ENCODE data around the gene FMN2.
A peak's percentile ranks its signal among the peaks of the same experiment; 100 is the strongest.

FMN2 gene

GRCh38 chr1:240092301-240093119, 827 bp downstream of the FMN2 start (continued):
- no peak for TF ChIP-seq ZNF658 (tag by site-specific recombination; IDR thresholded peaks at IDR 0.05)
- TF ChIP-seq ZNF660 (tag by site-specific recombination; IDR thresholded peaks at IDR 0.05): peak; percentile 79
- TF ChIP-seq ZNF623 (tag by site-specific recombination; IDR thresholded peaks at IDR 0.05): no peak
- TF ChIP-seq ZNF561 (tag by site-specific recombination; IDR thresholded peaks at IDR 0.05; ENCODE audit: borderline replicate concordance): peak; percentile 82; the same call in 1 of the 2 replicates
- no peak for TF ChIP-seq ZNF585B (tag by site-specific recombination; IDR thresholded peaks at IDR 0.05)
- no peak for TF ChIP-seq ZNF558 (tag by site-specific recombination; IDR thresholded peaks at IDR 0.05)
- peak; percentile 77 for TF ChIP-seq CTCF (tag by site-specific recombination; IDR thresholded peaks at IDR 0.05)
- 0 out of 2 replicates have a peak, but pooled peaks have one; percentile 15 for TF ChIP-seq MEIS1 (CRISPR knock-in tag; IDR thresholded peaks at IDR 0.05; ENCODE audit: borderline replicate concordance)
- TF ChIP-seq PRDM1 (tag by site-specific recombination; IDR thresholded peaks at IDR 0.05): no peak
- TF ChIP-seq ZNF174 (tag by site-specific recombination; IDR thresholded peaks at IDR 0.05): no peak
- TF ChIP-seq HOXC10 (CRISPR knock-in tag; IDR thresholded peaks at IDR 0.05): no peak
- no peak for TF ChIP-seq ZNF394 (tag by site-specific recombination; IDR thresholded peaks at IDR 0.05; ENCODE audit: borderline replicate concordance)
- TF ChIP-seq ZBTB20 (tag by site-specific recombination; IDR thresholded peaks at IDR 0.05): peak; percentile 71
- no peak for TF ChIP-seq ZNF747 (tag by site-specific recombination; IDR thresholded peaks at IDR 0.05)
- no peak for TF ChIP-seq ZNF114 (tag by site-specific recombination; IDR thresholded peaks at IDR 0.05)
- no peak for TF ChIP-seq ZNF169 (tag by site-specific recombination; IDR thresholded peaks at IDR 0.05)
- no peak for TF ChIP-seq ZNF157 (tag by site-specific recombination; IDR thresholded peaks at IDR 0.05)
- peak; percentile 69 for TF ChIP-seq ZNF335 (tag by site-specific recombination; conservative IDR thresholded peaks at IDR 0.05)
- TF ChIP-seq YY1 (tag by site-specific recombination; IDR thresholded peaks at IDR 0.05): no peak; the same call in 1 of the 2 replicates
- no peak for TF ChIP-seq ZNF510 (tag by site-specific recombination; IDR thresholded peaks at IDR 0.05; ENCODE audit: insufficient replicate concordance)
- TF ChIP-seq ZEB2 (tag by site-specific recombination; IDR thresholded peaks at IDR 0.05): no peak
- TF ChIP-seq GLIS2 (tag by site-specific recombination; IDR thresholded peaks at IDR 0.05): no peak
- no peak for TF ChIP-seq ZNF548 (tag by site-specific recombination; IDR thresholded peaks at IDR 0.05)
- no peak for TF ChIP-seq MYNN (tag by site-specific recombination; IDR thresholded peaks at IDR 0.05; ENCODE audit: borderline replicate concordance)
- no peak for TF ChIP-seq ZFHX2 (tag by site-specific recombination; conservative IDR thresholded peaks at IDR 0.05)
- TF ChIP-seq ZNF530 (tag by site-specific recombination; IDR thresholded peaks at IDR 0.05; ENCODE audit: low read depth): no peak
- no peak for TF ChIP-seq ZNF626 (tag by site-specific recombination; IDR thresholded peaks at IDR 0.05)
- no peak for TF ChIP-seq ZNF621 (tag by site-specific recombination; IDR thresholded peaks at IDR 0.05)
- peak; percentile 99 for TF ChIP-seq REST (tag by site-specific recombination; IDR thresholded peaks at IDR 0.05)
- no peak for TF ChIP-seq SP3 (tag by site-specific recombination; IDR thresholded peaks at IDR 0.05)
- no peak for TF ChIP-seq ZNF148 (tag by site-specific recombination; IDR thresholded peaks at IDR 0.05; ENCODE audit: borderline replicate concordance)
- no peak for TF ChIP-seq EGR2 (tag by site-specific recombination; IDR thresholded peaks at IDR 0.05; ENCODE audit: low read depth)
- no peak for TF ChIP-seq GLI2 (tag by site-specific recombination; IDR thresholded peaks at IDR 0.05; ENCODE audit: borderline replicate concordance, low read depth)
- TF ChIP-seq ZNF654 (tag by site-specific recombination; IDR thresholded peaks at IDR 0.05; ENCODE audit: low read depth): no peak
- no peak for TF ChIP-seq ZFP3 (tag by site-specific recombination; IDR thresholded peaks at IDR 0.05; ENCODE audit: low read depth)
